ENCODE measurements around the gene PCDHGA4. TPM values are rescaled to one million over a fixed set of nuclear protein-coding genes. Genes with fewer than 3 reads are reported as not detected.

Gene PCDHGA4
- total and polyA plus RNA-seq, 9 donors, result 1.2 to 8.2 (median 5.7) TPM

- Histone ChIP-seq H3K4me1 (ENCODE audit: insufficient read depth) (no peaks in the 10 kb centered on the region), H3K27ac (no peak overlapping the region), H3K9me3 (peaks cover 0 to 53% of the 10 kb centered on the region in 2 donors), H3K36me3 (no peaks in the 10 kb centered on the region), H3K4me3 (no peak overlapping the region), H3K27me3 (no peaks in the 10 kb centered on the region)
- intact Hi-C loops (cut with DNase I), result no loop called here
- WGBS, 3 donors, result 28 to 44% (median 29%) methylated on average over 36 to 46 of the region's 46 CpGs
- no peak for TF ChIP-seq POLR2A (IDR thresholded peaks at IDR 0.05)
- no peak for TF ChIP-seq EP300 (IDR thresholded peaks at IDR 0.05)
- no peak for TF ChIP-seq CTCF (IDR thresholded peaks at IDR 0.05)
- DNase-seq, result no peak
Observed at GRCh38 chr5:141366016-141366896, 11.4 kb downstream of the PCDHGA4 start.

GRCh38 chr5:141369994-141370848 lies 15.4 kb downstream of the PCDHGA4 start, which contains the start of gene PCDHGB3:
Gene PCDHGB3 (plus strand): TSS chr5:141370242. CDS start chr5:141370395, 153 bp downstream.
- Histone ChIP-seq H3K4me1 (ENCODE audit: insufficient read depth) (no peaks in the 10 kb centered on the region), H3K27me3 (no peaks in the 10 kb centered on the region), H3K27ac (no peak within 1 kb of the TSS), H3K9me3 (peaks cover 5 to 45% of the 10 kb centered on the region in 2 donors), H3K36me3 (no peaks in the 10 kb centered on the region), H3K4me3 (no peak within 1 kb of the TSS)
- TF ChIP-seq POLR2A (IDR thresholded peaks at IDR 0.05) (no peak), CTCF (IDR thresholded peaks at IDR 0.05) (no peak), EP300 (IDR thresholded peaks at IDR 0.05) (no peak)
- intact Hi-C loops (cut with DNase I), result no loop called here
- 16 to 22% (median 21%) methylated on average over 32 of the region's 32 CpGs for WGBS, 3 donors
- DNase-seq, result no peak

GRCh38 chr5:141371572-141372475 lies 17.0 kb downstream of the PCDHGA4 start:
- intact Hi-C loops (cut with DNase I), result no loop called here
- 28 to 40% (median 30%) methylated on average over 47 to 69 of the region's 69 CpGs for WGBS, 3 donors

More at GRCh38 chr5:141371572-141372475, 17.0 kb downstream of the PCDHGA4 start:
- H3K27ac ChIP-seq, result no peak overlapping the region
- H3K36me3 ChIP-seq, result no peaks in the 10 kb centered on the region
- no peaks in the 10 kb centered on the region for H3K27me3 ChIP-seq
- peaks cover 5 to 44% of the 10 kb centered on the region in 2 donors for H3K9me3 ChIP-seq
- no peak for DNase-seq
- no peaks in the 10 kb centered on the region for H3K4me1 ChIP-seq (ENCODE audit: insufficient read depth)
- no peak overlapping the region for H3K4me3 ChIP-seq
- TF ChIP-seq EP300 (IDR thresholded peaks at IDR 0.05) (no peak), POLR2A (IDR thresholded peaks at IDR 0.05) (no peak), CTCF (IDR thresholded peaks at IDR 0.05) (no peak)

All from ovary (tissue), 9 donors.